ENCODE measurements around the gene COL10A1. TPM values are rescaled to one million over a fixed set of nuclear protein-coding genes. Genes with fewer than 3 reads are reported as not detected.

Gene COL10A1
- total and polyA plus RNA-seq, 10 of the 15 experiments (the other 5 are each of a cell fraction or from before 2014, with no cell fraction given) = 0.02 to 0.33 (median 0.06) TPM; not detected in 5

DNA sequence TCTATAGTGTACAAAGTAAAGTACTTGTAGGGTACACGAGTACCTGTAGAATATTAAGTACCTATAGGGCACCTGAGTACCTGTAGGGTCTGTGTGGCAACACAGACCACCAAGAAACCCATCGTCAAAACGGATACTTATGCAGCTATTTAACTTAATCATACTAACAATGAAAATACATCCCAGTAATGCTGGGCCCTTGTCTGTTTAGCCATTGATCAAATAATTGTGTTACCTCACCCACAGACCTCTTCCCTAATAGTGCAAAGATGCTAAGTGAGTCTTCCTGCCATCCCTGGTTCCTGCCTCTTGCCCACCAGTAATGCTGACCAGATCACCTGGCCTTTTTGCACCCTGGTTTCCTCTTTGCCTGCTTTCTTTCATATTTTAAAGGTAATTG lies 7.5 kb upstream of the COL10A1 start (continued):
- TF ChIP-seq, protein P1, sequence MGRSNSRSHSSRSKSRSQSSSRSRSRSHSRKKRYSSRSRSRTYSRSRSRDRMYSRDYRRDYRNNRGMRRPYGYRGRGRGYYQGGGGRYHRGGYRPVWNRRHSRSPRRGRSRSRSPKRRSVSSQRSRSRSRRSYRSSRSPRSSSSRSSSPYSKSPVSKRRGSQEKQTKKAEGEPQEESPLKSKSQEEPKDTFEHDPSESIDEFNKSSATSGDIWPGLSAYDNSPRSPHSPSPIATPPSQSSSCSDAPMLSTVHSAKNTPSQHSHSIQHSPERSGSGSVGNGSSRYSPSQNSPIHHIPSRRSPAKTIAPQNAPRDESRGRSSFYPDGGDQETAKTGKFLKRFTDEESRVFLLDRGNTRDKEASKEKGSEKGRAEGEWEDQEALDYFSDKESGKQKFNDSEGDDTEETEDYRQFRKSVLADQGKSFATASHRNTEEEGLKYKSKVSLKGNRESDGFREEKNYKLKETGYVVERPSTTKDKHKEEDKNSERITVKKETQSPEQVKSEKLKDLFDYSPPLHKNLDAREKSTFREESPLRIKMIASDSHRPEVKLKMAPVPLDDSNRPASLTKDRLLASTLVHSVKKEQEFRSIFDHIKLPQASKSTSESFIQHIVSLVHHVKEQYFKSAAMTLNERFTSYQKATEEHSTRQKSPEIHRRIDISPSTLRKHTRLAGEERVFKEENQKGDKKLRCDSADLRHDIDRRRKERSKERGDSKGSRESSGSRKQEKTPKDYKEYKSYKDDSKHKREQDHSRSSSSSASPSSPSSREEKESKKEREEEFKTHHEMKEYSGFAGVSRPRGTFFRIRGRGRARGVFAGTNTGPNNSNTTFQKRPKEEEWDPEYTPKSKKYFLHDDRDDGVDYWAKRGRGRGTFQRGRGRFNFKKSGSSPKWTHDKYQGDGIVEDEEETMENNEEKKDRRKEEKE (IDR thresholded peaks at IDR 0.05) = no peak
- no peak for TF ChIP-seq POLR2AphosphoS2 (IDR thresholded peaks at IDR 0.05; ENCODE audit: low read depth, low read length)
- TF ChIP-seq, protein P2, sequence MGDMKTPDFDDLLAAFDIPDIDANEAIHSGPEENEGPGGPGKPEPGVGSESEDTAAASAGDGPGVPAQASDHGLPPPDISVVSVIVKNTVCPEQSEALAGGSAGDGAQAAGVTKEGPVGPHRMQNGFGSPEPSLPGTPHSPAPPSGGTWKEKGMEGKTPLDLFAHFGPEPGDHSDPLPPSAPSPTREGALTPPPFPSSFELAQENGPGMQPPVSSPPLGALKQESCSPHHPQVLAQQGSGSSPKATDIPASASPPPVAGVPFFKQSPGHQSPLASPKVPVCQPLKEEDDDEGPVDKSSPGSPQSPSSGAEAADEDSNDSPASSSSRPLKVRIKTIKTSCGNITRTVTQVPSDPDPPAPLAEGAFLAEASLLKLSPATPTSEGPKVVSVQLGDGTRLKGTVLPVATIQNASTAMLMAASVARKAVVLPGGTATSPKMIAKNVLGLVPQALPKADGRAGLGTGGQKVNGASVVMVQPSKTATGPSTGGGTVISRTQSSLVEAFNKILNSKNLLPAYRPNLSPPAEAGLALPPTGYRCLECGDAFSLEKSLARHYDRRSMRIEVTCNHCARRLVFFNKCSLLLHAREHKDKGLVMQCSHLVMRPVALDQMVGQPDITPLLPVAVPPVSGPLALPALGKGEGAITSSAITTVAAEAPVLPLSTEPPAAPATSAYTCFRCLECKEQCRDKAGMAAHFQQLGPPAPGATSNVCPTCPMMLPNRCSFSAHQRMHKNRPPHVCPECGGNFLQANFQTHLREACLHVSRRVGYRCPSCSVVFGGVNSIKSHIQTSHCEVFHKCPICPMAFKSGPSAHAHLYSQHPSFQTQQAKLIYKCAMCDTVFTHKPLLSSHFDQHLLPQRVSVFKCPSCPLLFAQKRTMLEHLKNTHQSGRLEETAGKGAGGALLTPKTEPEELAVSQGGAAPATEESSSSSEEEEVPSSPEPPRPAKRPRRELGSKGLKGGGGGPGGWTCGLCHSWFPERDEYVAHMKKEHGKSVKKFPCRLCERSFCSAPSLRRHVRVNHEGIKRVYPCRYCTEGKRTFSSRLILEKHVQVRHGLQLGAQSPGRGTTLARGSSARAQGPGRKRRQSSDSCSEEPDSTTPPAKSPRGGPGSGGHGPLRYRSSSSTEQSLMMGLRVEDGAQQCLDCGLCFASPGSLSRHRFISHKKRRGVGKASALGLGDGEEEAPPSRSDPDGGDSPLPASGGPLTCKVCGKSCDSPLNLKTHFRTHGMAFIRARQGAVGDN (IDR thresholded peaks at IDR 0.05) = no peak
